PC-9 (cell line): ENCODE data around the gene RAB11FIP4. TPM values are rescaled to one million over a fixed set of nuclear protein-coding genes. Genes with fewer than 3 reads are reported as not detected.

ENCODE experiments used
- BruUV-seq: library from RNA; stranded (reverse); fragments of 400-500 nt; replicated peaks from 2 replicates; lab custom pipeline; 2021; lab: Mats Ljungman, UMichigan
- CTCF ChIA-PET: fragments of 300-600 bp; sonication (Branson Sonifier 250); formaldehyde crosslinking; loops from one replicate; lab custom pipeline; 2022; ENCODE audit warnings: antibody characterized with exemption; lab: Charles Lee
- POLR2A ChIA-PET: fragments of 300-600 bp; sonication (Branson Sonifier 250); formaldehyde crosslinking; loops from one replicate; lab custom pipeline; 2022; ENCODE audit warnings: antibody characterized with exemption; ENCODE audit not compliant: unreplicated experiment; lab: Charles Lee
- DNase-seq, 2 experiments: peaks; one replicate each; pipeline versions ENCODE4 v3.0.0 to v3.0.0-alpha.2; 2015 to 2022; ENCODE audit warnings: mixed read lengths in 1 of 2
- H2AFZ ChIP-seq: fragments of 200-600 bp; sonication (generic); 2 replicates; pipeline ENCODE4 v1.8.1; 2017; ENCODE audit warnings: antibody characterized with exemption
- H3F3A ChIP-seq: fragments of 200-600 bp; sonication (generic); 2 replicates; pipeline ENCODE4 v1.8.1; 2017; ENCODE audit warnings: antibody characterized with exemption, mild to moderate bottlenecking, low read depth; ENCODE audit not compliant: insufficient read depth
- H3K27ac ChIP-seq: fragments of 200-600 bp; sonication (generic); 2 replicates; pipeline ENCODE4 v1.6.1; 2016; ENCODE audit warnings: mixed run types
- H3K27me3 ChIP-seq: fragments of 200-600 bp; sonication (generic); 2 replicates; pipeline ENCODE4 v1.6.1; 2016; ENCODE audit warnings: low read depth, mixed run types; ENCODE audit not compliant: insufficient read depth
- H3K36me3 ChIP-seq: fragments of 200-600 bp; sonication (generic); 2 replicates; pipeline ENCODE4 v1.6.1; 2016; ENCODE audit warnings: low read depth, mixed run types
- H3K4me1 ChIP-seq: fragments of 200-600 bp; sonication (generic); replicated peaks from 2 replicates; pipeline ENCODE4 v1.6.1; 2016; ENCODE audit warnings: mixed run types; ENCODE audit not compliant: insufficient read depth
- H3K4me2 ChIP-seq: fragments of 200-600 bp; sonication (generic); 2 replicates; pipeline ENCODE4 v1.6.1; 2017; ENCODE audit warnings: mixed run types
- H3K4me3 ChIP-seq: fragments of 200-600 bp; sonication (generic); 2 replicates; pipeline ENCODE4 v1.6.1; 2016; ENCODE audit warnings: mixed run types
- H3K79me2 ChIP-seq: fragments of 200-600 bp; sonication (generic); 2 replicates; pipeline ENCODE4 v1.6.1; 2017; ENCODE audit warnings: low read depth, mixed run types
- H3K9me2 ChIP-seq: fragments of 200-600 bp; sonication (generic); 2 replicates; pipeline ENCODE4 v1.8.1; 2017; ENCODE audit warnings: mild to moderate bottlenecking; ENCODE audit not compliant: insufficient read depth
- H3K9me3 ChIP-seq: fragments of 200-600 bp; sonication (generic); 2 replicates; pipeline ENCODE4 v1.8.1; 2016; ENCODE audit warnings: low read depth; ENCODE audit not compliant: insufficient read depth
- H4K20me1 ChIP-seq: fragments of 200-600 bp; sonication (generic); 2 replicates; pipeline ENCODE4 v1.8.1; 2017; ENCODE audit not compliant: insufficient read depth
- EZH2 ChIP-seq: fragments of 200-600 bp; sonication (generic); IDR thresholded peaks from 2 replicates; pipeline ENCODE4 v1.8.0; 2017; ENCODE audit warnings: antibody characterized with exemption, low read depth
- intact Hi-C: fragments of 100-400 bp; cut with micrococcal nuclease; formaldehyde crosslinking; loops from one replicate; pipeline ENCODE4 v1.10.0; 2022; ENCODE audit not compliant: unreplicated experiment
- total RNA-seq: library from RNA; stranded (reverse); gene quantifications from 2 replicates; pipeline ENCODE4 v1.2.3, GENCODE V29; 2021
- TF ChIP-seq, protein P1 (sequence below): fragments of 200-600 bp; sonication (generic); conservative IDR thresholded peaks from 2 replicates; pipeline ENCODE4 v1.6.1; 2017; ENCODE audit warnings: mixed run types, antibody characterized with exemption, mild to moderate bottlenecking, moderate library complexity

RAB11FIP4 gene
- total RNA-seq, 1 experiment from 2014 or later = 22.9 TPM

DNA sequence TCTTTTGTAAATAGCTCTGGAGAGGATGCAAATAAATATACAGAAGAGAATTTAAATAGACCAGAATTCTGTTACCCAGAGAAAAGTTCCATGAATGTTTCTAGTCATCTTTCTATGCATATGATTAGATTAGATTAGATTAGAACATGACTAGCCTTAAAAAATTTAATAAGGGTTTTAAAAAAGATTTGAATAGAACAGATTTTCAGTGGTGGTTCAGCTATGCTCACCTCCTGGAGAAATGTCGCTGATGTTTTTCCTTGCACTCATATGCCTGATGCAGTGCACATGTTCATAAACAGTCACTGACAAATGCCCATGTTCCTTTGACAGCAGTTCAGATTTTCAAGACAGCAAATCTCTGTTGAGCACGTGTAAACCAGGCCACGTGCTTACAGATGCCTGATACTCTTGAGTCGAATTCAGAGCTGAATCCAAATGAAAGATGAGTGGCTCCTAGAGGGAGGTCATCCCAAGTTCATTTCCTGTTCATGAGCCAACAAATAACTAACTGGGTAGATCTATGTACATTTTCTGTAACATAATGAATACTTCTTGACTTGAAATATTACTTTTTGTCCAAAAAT, 19.9 kb upstream of the RAB11FIP4 start:
- BruUV-seq = no TSS peak
- TF ChIP-seq, protein P1, sequence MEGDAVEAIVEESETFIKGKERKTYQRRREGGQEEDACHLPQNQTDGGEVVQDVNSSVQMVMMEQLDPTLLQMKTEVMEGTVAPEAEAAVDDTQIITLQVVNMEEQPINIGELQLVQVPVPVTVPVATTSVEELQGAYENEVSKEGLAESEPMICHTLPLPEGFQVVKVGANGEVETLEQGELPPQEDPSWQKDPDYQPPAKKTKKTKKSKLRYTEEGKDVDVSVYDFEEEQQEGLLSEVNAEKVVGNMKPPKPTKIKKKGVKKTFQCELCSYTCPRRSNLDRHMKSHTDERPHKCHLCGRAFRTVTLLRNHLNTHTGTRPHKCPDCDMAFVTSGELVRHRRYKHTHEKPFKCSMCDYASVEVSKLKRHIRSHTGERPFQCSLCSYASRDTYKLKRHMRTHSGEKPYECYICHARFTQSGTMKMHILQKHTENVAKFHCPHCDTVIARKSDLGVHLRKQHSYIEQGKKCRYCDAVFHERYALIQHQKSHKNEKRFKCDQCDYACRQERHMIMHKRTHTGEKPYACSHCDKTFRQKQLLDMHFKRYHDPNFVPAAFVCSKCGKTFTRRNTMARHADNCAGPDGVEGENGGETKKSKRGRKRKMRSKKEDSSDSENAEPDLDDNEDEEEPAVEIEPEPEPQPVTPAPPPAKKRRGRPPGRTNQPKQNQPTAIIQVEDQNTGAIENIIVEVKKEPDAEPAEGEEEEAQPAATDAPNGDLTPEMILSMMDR = no peak
- TF ChIP-seq EZH2 = no peak

DNA sequence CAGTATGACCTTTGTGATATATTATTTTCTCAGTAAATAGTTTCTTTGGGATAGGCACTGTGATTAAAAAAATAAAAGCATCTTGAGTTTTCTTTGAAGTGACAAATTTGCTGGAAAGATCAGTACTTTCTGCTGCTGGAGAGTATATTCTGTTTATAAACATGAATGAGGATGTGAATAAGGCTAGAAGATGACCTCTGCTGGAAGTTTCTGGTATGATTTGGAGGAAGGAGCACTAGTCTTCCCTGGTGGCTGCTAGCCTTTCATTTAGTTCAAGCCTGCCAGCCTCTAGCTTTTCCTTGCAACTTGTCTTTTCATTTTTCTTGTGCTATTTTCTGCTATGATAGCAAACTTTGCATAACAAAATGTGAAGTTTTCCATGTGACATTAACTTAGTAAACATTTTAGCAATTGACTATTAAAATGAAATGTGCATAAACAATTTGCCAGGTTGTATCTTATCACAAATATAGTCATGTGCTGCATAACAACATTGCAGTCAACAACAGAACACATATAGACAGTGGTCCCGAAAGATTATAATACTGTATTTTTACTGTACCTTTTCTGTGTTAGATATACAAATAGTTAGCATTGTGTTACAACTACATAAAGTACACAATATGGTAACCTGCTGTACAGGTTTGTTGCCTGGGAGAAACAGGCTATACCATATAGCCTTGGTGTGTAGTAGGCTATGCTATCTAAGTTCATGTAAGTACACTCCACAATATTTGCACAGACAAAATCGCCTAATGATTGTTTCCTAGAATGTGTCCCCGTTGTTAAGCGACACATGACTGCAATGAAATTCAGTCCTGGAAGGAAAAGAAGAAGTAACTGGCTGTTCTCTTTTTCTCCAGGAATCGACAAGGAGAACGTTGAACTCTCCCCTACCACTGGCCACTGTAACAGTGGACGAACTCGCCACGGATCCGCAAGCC, 18.1 kb upstream of the RAB11FIP4 start:
- POLR2A ChIA-PET = interaction anchor here (0.5 kb wide), 1 partner anchor 191 kb away, joined by 3 read pairs; no protein-coding TSS in a partner anchor
- H3K27me3 ChIP-seq = no peaks in the 10 kb centered on the region
- peaks cover 9% of the 10 kb centered on the region for H3K36me3 ChIP-seq
- no peak overlapping the region for H3K4me2 ChIP-seq
- TF ChIP-seq, protein P1 = peak; percentile 75
- TF ChIP-seq EZH2 = no peak
- H3K4me1 ChIP-seq = no peaks in the 10 kb centered on the region
- intact Hi-C loops = loop anchor here (5.0 kb wide), 1 partner anchor 466 kb away; the partner anchor contains the start of gene TEFM
- no peak overlapping the region for H3K27ac ChIP-seq
- no peaks in the 10 kb centered on the region for H4K20me1 ChIP-seq
- no TSS peak for BruUV-seq
- no peaks in the 10 kb centered on the region for H3K9me3 ChIP-seq
- no peak overlapping the region for H2AFZ ChIP-seq
- H3K79me2 ChIP-seq = no peaks in the 10 kb centered on the region
- CTCF ChIA-PET = interaction anchor here (0.5 kb wide), 1 partner anchor 12 kb away, joined by 7 read pairs; no protein-coding TSS in a partner anchor
- H3K9me2 ChIP-seq = no peaks in the 10 kb centered on the region
- no peak for DNase-seq
- peaks cover 4% of the 10 kb centered on the region; the same call in 1 of the 2 replicates for H3F3A ChIP-seq
- H3K4me3 ChIP-seq = no peak overlapping the region

More for the DNA sequence above, 19.9 kb upstream of the RAB11FIP4 start:
- Histone ChIP-seq H3K27ac (no peak overlapping the region), H3K79me2 (no peaks in the 10 kb centered on the region), H3K4me1 (no peaks in the 10 kb centered on the region), H3K27me3 (no peaks in the 10 kb centered on the region), H4K20me1 (no peaks in the 10 kb centered on the region), H3K36me3 (peaks cover 9% of the 10 kb centered on the region), H3K9me3 (no peaks in the 10 kb centered on the region), H2AFZ (no peak overlapping the region), H3K4me2 (no peak overlapping the region), H3F3A (peaks cover 4% of the 10 kb centered on the region; the same call in 1 of the 2 replicates), H3K4me3 (no peak overlapping the region), H3K9me2 (no peaks in the 10 kb centered on the region)
- no peak for DNase-seq
- intact Hi-C loops = loop anchor here (5.0 kb wide), 1 partner anchor 464 kb away; the partner anchor contains the start of gene TEFM
- ChIA-PET POLR2A (no interaction called here), CTCF (interaction anchor here (0.5 kb wide), 1 partner anchor 76 kb away, joined by 5 read pairs; no protein-coding TSS in a partner anchor)

DNA sequence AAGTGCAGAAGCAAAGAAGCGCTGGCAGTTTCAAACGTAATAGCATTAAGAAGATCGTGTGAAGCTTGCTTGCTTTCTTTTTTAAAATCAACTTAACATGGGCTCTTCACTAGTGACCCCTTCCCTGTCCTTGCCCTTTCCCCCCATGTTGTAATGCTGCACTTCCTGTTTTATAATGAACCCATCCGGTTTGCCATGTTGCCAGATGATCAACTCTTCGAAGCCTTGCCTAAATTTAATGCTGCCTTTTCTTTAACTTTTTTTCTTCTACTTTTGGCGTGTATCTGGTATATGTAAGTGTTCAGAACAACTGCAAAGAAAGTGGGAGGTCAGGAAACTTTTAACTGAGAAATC, 17.4 kb upstream of the RAB11FIP4 start:
- no TSS peak for BruUV-seq
- H3K36me3 ChIP-seq = peaks cover 5% of the 10 kb centered on the region
- no peaks in the 10 kb centered on the region for H4K20me1 ChIP-seq
- H3K27me3 ChIP-seq = no peaks in the 10 kb centered on the region
- H3K4me3 ChIP-seq = no peak overlapping the region
- no peaks in the 10 kb centered on the region for H3K9me2 ChIP-seq
- no peaks in the 10 kb centered on the region for H3K9me3 ChIP-seq
- ChIA-PET CTCF (no interaction called here), POLR2A (no interaction called here)
- intact Hi-C loops = loop anchor here (5.0 kb wide), 1 partner anchor 467 kb away; the partner anchor contains the start of gene TEFM
- no peaks in the 10 kb centered on the region for H3K4me1 ChIP-seq
- DNase-seq = no peak
- H3K27ac ChIP-seq = no peak overlapping the region
- TF ChIP-seq, protein P1 = no peak
- no peak for TF ChIP-seq EZH2
- no peak overlapping the region for H3K4me2 ChIP-seq
- no peaks in the 10 kb centered on the region for H3K79me2 ChIP-seq
- H3F3A ChIP-seq = peaks cover 4% of the 10 kb centered on the region; the same call in 1 of the 2 replicates
- no peak overlapping the region for H2AFZ ChIP-seq
